ENCODE results near the gene ABHD8.
"Not testable (repeated sequence)": the region's sequence is repeated elsewhere in the genome, so short reads cannot be mapped to it uniquely, and the experiment has no call there.

The ABHD8 gene

GRCh38 chr19:17275441-17276175, 27.6 kb downstream of the ABHD8 start:
- H3K9me3 ChIP-seq (replicated peaks; ENCODE audit: insufficient read depth, low read length), result no peaks in the 10 kb centered on the region
- H3K4me1 ChIP-seq (ENCODE audit: low read length), result no peaks in the 10 kb centered on the region
- no peaks in the 10 kb centered on the region for H3F3A ChIP-seq (ENCODE audit: insufficient read depth, low read length)
- H4K20me1 ChIP-seq (ENCODE audit: insufficient read depth, low read length), result no peaks in the 10 kb centered on the region
- H3K27ac ChIP-seq (ENCODE audit: low read length), result no peak overlapping the region
- no peak overlapping the region for H2AFZ ChIP-seq (ENCODE audit: low read length)
- TF ChIP-seq, protein P1, sequence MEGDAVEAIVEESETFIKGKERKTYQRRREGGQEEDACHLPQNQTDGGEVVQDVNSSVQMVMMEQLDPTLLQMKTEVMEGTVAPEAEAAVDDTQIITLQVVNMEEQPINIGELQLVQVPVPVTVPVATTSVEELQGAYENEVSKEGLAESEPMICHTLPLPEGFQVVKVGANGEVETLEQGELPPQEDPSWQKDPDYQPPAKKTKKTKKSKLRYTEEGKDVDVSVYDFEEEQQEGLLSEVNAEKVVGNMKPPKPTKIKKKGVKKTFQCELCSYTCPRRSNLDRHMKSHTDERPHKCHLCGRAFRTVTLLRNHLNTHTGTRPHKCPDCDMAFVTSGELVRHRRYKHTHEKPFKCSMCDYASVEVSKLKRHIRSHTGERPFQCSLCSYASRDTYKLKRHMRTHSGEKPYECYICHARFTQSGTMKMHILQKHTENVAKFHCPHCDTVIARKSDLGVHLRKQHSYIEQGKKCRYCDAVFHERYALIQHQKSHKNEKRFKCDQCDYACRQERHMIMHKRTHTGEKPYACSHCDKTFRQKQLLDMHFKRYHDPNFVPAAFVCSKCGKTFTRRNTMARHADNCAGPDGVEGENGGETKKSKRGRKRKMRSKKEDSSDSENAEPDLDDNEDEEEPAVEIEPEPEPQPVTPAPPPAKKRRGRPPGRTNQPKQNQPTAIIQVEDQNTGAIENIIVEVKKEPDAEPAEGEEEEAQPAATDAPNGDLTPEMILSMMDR (IDR thresholded peaks at IDR 0.05; ENCODE audit: low read length), result no peak
- TF ChIP-seq EZH2phosphoT487 (IDR thresholded peaks at IDR 0.05; ENCODE audit: low read length) (no peak), EZH2 (optimal IDR thresholded peaks at IDR 0.05; ENCODE audit: low read depth, low read length) (no peak)
- no peaks in the 10 kb centered on the region for H3K9me2 ChIP-seq (replicated peaks; ENCODE audit: insufficient read depth, low read length)
- no peaks in the 10 kb centered on the region; the same call in 1 of the 2 replicates for H3K36me3 ChIP-seq (replicated peaks; ENCODE audit: insufficient read depth, low read length)
- H3K9ac ChIP-seq (ENCODE audit: low read length), result no peak overlapping the region
- H3K4me3 ChIP-seq (ENCODE audit: low read length), result no peak overlapping the region
- no peaks in the 10 kb centered on the region for H3K79me2 ChIP-seq (ENCODE audit: low read length)
- no peaks in the 10 kb centered on the region for H3K27me3 ChIP-seq (replicated peaks; ENCODE audit: insufficient read depth, low read length)
- no peak overlapping the region for H3K4me2 ChIP-seq (ENCODE audit: low read depth, low read length)
- DNase-seq, result no peak

- not testable (repeated sequence) for H3K36me3 ChIP-seq (replicated peaks; ENCODE audit: insufficient read depth, low read length); H3K9ac ChIP-seq (ENCODE audit: low read length)
These were observed 28.3 kb downstream of the ABHD8 start for GRCh38 chr19:17274892-17275291.

DNA sequence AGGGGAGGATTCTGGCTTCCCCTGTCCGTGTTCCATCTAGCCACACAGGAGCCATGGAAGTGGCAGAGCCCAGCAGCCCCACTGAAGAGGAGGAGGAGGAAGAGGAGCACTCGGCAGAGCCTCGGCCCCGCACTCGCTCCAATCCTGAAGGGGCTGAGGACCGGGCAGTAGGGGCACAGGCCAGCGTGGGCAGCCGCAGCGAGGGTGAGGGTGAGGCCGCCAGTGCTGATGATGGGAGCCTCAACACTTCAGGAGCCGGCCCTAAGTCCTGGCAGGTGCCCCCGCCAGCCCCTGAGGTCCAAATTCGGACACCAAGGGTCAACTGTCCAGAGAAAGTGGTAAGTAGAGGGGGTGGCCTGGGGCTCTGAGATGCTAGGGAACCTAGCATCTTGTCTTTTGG, 34.5 kb downstream of the ABHD8 start:
- no peaks in the 10 kb centered on the region for H3K27me3 ChIP-seq (replicated peaks; ENCODE audit: insufficient read depth, low read length)
- H3K36me3 ChIP-seq (replicated peaks; ENCODE audit: insufficient read depth, low read length), result no peaks in the 10 kb centered on the region; the same call in 1 of the 2 replicates
- peaks cover 18% of the 10 kb centered on the region for H3K79me2 ChIP-seq (ENCODE audit: low read length)
- H3F3A ChIP-seq (ENCODE audit: insufficient read depth, low read length), result peaks cover 8% of the 10 kb centered on the region; the same call in 1 of the 2 replicates
- no peak overlapping the region for H2AFZ ChIP-seq (ENCODE audit: low read length)
- no peak for DNase-seq
- H3K27ac ChIP-seq (ENCODE audit: low read length), result no peak overlapping the region
- H3K9me3 ChIP-seq (replicated peaks; ENCODE audit: insufficient read depth, low read length), result no peaks in the 10 kb centered on the region
- H3K9me2 ChIP-seq (replicated peaks; ENCODE audit: insufficient read depth, low read length), result no peaks in the 10 kb centered on the region
- H3K4me3 ChIP-seq (ENCODE audit: low read length), result no peak overlapping the region
- H3K4me2 ChIP-seq (ENCODE audit: low read depth, low read length), result no peak overlapping the region
- TF ChIP-seq, protein P1 (IDR thresholded peaks at IDR 0.05; ENCODE audit: low read length), result no peak
- TF ChIP-seq EZH2phosphoT487 (IDR thresholded peaks at IDR 0.05; ENCODE audit: low read length), result no peak
- TF ChIP-seq EZH2 (optimal IDR thresholded peaks at IDR 0.05; ENCODE audit: low read depth, low read length), result no peak
- peaks cover 5% of the 10 kb centered on the region; the same call in 1 of the 2 replicates for H3K4me1 ChIP-seq (ENCODE audit: low read length)
- no peaks in the 10 kb centered on the region for H4K20me1 ChIP-seq (ENCODE audit: insufficient read depth, low read length)
- no peak overlapping the region for H3K9ac ChIP-seq (ENCODE audit: low read length)

More at GRCh38 chr19:17274892-17275291, 28.3 kb downstream of the ABHD8 start:
- H3K4me2 ChIP-seq (ENCODE audit: low read depth, low read length); H4K20me1 ChIP-seq (ENCODE audit: insufficient read depth, low read length); H3K27me3 ChIP-seq (replicated peaks; ENCODE audit: insufficient read depth, low read length); H2AFZ ChIP-seq (ENCODE audit: low read length); DNase-seq; H3F3A ChIP-seq (ENCODE audit: insufficient read depth, low read length); H3K4me1 ChIP-seq (ENCODE audit: low read length); H3K9me2 ChIP-seq (replicated peaks; ENCODE audit: insufficient read depth, low read length); H3K4me3 ChIP-seq (ENCODE audit: low read length); H3K9me3 ChIP-seq (replicated peaks; ENCODE audit: insufficient read depth, low read length); H3K79me2 ChIP-seq (ENCODE audit: low read length); H3K27ac ChIP-seq (ENCODE audit: low read length): not testable (repeated sequence)
